Measurements from ENCODE around the gene PLEKHG4.

DNA sequence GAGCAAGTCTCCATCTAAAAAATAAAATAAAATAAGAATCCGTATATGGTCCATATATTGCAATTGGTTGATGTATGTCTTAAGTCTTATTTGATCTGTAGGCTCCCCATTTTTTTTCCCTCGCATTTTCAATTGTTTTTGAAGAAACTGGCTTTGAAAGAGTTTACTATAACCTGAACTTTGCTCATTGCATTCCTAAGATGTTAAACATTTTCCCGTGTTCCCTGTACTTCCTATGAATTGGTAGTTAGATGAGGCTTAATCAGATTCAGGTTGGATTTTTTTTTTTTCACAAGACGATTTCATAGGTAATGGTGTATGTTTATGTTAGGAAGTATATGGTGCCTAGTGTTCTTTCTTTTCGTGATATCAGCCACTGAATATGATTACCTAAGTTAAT is 50.6 kb downstream of the PLEKHG4 start:
- no peak for TF ChIP-seq POLR2AphosphoS5 (IDR thresholded peaks at IDR 0.05; ENCODE audit: insufficient read depth in 1 of 2, low read depth in 1 of 2)
- TF ChIP-seq, protein P1, sequence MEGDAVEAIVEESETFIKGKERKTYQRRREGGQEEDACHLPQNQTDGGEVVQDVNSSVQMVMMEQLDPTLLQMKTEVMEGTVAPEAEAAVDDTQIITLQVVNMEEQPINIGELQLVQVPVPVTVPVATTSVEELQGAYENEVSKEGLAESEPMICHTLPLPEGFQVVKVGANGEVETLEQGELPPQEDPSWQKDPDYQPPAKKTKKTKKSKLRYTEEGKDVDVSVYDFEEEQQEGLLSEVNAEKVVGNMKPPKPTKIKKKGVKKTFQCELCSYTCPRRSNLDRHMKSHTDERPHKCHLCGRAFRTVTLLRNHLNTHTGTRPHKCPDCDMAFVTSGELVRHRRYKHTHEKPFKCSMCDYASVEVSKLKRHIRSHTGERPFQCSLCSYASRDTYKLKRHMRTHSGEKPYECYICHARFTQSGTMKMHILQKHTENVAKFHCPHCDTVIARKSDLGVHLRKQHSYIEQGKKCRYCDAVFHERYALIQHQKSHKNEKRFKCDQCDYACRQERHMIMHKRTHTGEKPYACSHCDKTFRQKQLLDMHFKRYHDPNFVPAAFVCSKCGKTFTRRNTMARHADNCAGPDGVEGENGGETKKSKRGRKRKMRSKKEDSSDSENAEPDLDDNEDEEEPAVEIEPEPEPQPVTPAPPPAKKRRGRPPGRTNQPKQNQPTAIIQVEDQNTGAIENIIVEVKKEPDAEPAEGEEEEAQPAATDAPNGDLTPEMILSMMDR (IDR thresholded peaks at IDR 0.05) = no peak
